Measurements from ENCODE around the gene PTPRZ1. TPM values are rescaled to one million over a fixed set of nuclear protein-coding genes. Genes with fewer than 3 reads are reported as not detected.

PTPRZ1 gene
- total and polyA plus RNA-seq, 4 donors, result 0.07 to 0.17 (median 0.09) TPM; not detected in 1

GRCh38 chr7:121961089-121961867 is 88.3 kb downstream of the PTPRZ1 start:
- no peak overlapping the region for H3K27ac ChIP-seq (ENCODE audit: low read depth in 1 of 2, low read length in 2 of 2)
- DNase-seq (ENCODE audit: low spot score), result no peak
- H3K4me3 ChIP-seq (ENCODE audit: low read depth in 1 of 3, low read length in 3 of 3), result no peak overlapping the region
- H3K9ac ChIP-seq (ENCODE audit: low read depth in 1 of 2, low read length in 2 of 2), result no peak overlapping the region
- peaks cover 0 to 4% (median 0%) of the 10 kb centered on the region in 4 donors for H3K27me3 ChIP-seq (ENCODE audit: control insufficient read depth in 4 of 4, insufficient read depth in 4 of 4, low read length in 3 of 4)
- H3K36me3 ChIP-seq (ENCODE audit: control insufficient read depth in 4 of 4, insufficient read depth in 3 of 4, low read depth in 1 of 4, low read length in 3 of 4), result no peaks in the 10 kb centered on the region
- H3K4me1 ChIP-seq (ENCODE audit: control insufficient read depth in 4 of 4, insufficient read depth in 4 of 4, low read length in 3 of 4), result no peaks in the 10 kb centered on the region
- no peaks in the 10 kb centered on the region for H3K9me3 ChIP-seq (ENCODE audit: control insufficient read depth in 4 of 4, low read length in 3 of 4)
- WGBS, result 75% methylated on average over 5 of the region's 5 CpGs
- TF ChIP-seq FOXA2 (IDR thresholded peaks at IDR 0.05), result no peak
- TF ChIP-seq REST (IDR thresholded peaks at IDR 0.05), result no peak
- TF ChIP-seq SP1 (IDR thresholded peaks at IDR 0.05), result no peak
- TF ChIP-seq ATF3 (IDR thresholded peaks at IDR 0.05), result no peak
- no peak for TF ChIP-seq RAD21 (IDR thresholded peaks at IDR 0.05)
- TF ChIP-seq MAX (IDR thresholded peaks at IDR 0.05), result no peak
- TF ChIP-seq NR2F2 (IDR thresholded peaks at IDR 0.05), result no peak
- TF ChIP-seq EGR1 (IDR thresholded peaks at IDR 0.05; ENCODE audit: low read depth in 2 of 2), result no peak
- no peak for TF ChIP-seq JUND (IDR thresholded peaks at IDR 0.05)
- no peak for TF ChIP-seq GABPA (IDR thresholded peaks at IDR 0.05 in 1 of 2, conservative IDR thresholded peaks at IDR 0.05 in 1 of 2)

- WGBS, result 63% methylated on average over 2 of the region's 2 CpGs
- H3K27ac ChIP-seq (ENCODE audit: low read depth in 1 of 2, low read length in 2 of 2), result no peak overlapping the region
- TF ChIP-seq HNF4G (IDR thresholded peaks at IDR 0.05) (no peak), YY1 (IDR thresholded peaks at IDR 0.05) (no peak), MAX (IDR thresholded peaks at IDR 0.05) (no peak), NR2F2 (IDR thresholded peaks at IDR 0.05) (no peak)
- peaks cover 0 to 2% (median 0%) of the 10 kb centered on the region in 4 donors for H3K9me3 ChIP-seq (ENCODE audit: control insufficient read depth in 4 of 4, low read length in 3 of 4)
- peaks cover 0 to 4% (median 0%) of the 10 kb centered on the region in 4 donors for H3K27me3 ChIP-seq (ENCODE audit: control insufficient read depth in 4 of 4, insufficient read depth in 4 of 4, low read length in 3 of 4)
- no peaks in the 10 kb centered on the region for H3K4me1 ChIP-seq (ENCODE audit: control insufficient read depth in 4 of 4, insufficient read depth in 4 of 4, low read length in 3 of 4)
- H3K9ac ChIP-seq (ENCODE audit: low read depth in 1 of 2, low read length in 2 of 2), result no peak overlapping the region
- no peak overlapping the region for H3K4me3 ChIP-seq (ENCODE audit: low read depth in 1 of 3, low read length in 3 of 3)
- DNase-seq (ENCODE audit: low spot score), result no peak
- no peaks in the 10 kb centered on the region for H3K36me3 ChIP-seq (ENCODE audit: control insufficient read depth in 4 of 4, insufficient read depth in 3 of 4, low read depth in 1 of 4, low read length in 3 of 4)
Observed at GRCh38 chr7:121966276-121966934, 93.4 kb downstream of the PTPRZ1 start.

GRCh38 chr7:121966935-121967332 is 94.0 kb downstream of the PTPRZ1 start:
- no peaks in the 10 kb centered on the region for H3K4me1 ChIP-seq (ENCODE audit: control insufficient read depth in 4 of 4, insufficient read depth in 4 of 4, low read length in 3 of 4)
- no peak for DNase-seq (ENCODE audit: low spot score)
- H3K27ac ChIP-seq (ENCODE audit: low read depth in 1 of 2, low read length in 2 of 2), result no peak overlapping the region
- H3K4me3 ChIP-seq (ENCODE audit: low read depth in 1 of 3, low read length in 3 of 3), result no peak overlapping the region
- 65% methylated on average over 4 of the region's 4 CpGs for WGBS
- TF ChIP-seq ATF3 (IDR thresholded peaks at IDR 0.05) (no peak), JUND (IDR thresholded peaks at IDR 0.05) (no peak), YY1 (IDR thresholded peaks at IDR 0.05) (no peak), SP1 (IDR thresholded peaks at IDR 0.05) (no peak), CTCF (IDR thresholded peaks at IDR 0.05; ENCODE audit: low read depth, low read length, missing input control) (no peak), FOXA2 (IDR thresholded peaks at IDR 0.05) (no peak)
- peaks cover 0 to 2% (median 0%) of the 10 kb centered on the region in 4 donors for H3K9me3 ChIP-seq (ENCODE audit: control insufficient read depth in 4 of 4, low read length in 3 of 4)
- no peak overlapping the region for H3K9ac ChIP-seq (ENCODE audit: low read depth in 1 of 2, low read length in 2 of 2)
- peaks cover 0 to 4% (median 0%) of the 10 kb centered on the region in 4 donors for H3K27me3 ChIP-seq (ENCODE audit: control insufficient read depth in 4 of 4, insufficient read depth in 4 of 4, low read length in 3 of 4)
- H3K36me3 ChIP-seq (ENCODE audit: control insufficient read depth in 4 of 4, insufficient read depth in 3 of 4, low read depth in 1 of 4, low read length in 3 of 4), result no peaks in the 10 kb centered on the region
